Measurements from ENCODE around the gene INHBE.
"Not testable (repeated sequence)": the region's sequence is repeated elsewhere in the genome, so short reads cannot be mapped to it uniquely, and the experiment has no call there.

Gene INHBE

GRCh38 chr12:57498132-57498502 lies 43.0 kb downstream of the INHBE start:
- peak in 1 of 2 experiments; percentile 41 for DNase-seq

GRCh38 chr12:57498571-57498970 lies 43.5 kb downstream of the INHBE start:
- no peak for DNase-seq

GRCh38 chr12:57500213-57500612 lies 45.1 kb downstream of the INHBE start:
- no peak for DNase-seq

DNA sequence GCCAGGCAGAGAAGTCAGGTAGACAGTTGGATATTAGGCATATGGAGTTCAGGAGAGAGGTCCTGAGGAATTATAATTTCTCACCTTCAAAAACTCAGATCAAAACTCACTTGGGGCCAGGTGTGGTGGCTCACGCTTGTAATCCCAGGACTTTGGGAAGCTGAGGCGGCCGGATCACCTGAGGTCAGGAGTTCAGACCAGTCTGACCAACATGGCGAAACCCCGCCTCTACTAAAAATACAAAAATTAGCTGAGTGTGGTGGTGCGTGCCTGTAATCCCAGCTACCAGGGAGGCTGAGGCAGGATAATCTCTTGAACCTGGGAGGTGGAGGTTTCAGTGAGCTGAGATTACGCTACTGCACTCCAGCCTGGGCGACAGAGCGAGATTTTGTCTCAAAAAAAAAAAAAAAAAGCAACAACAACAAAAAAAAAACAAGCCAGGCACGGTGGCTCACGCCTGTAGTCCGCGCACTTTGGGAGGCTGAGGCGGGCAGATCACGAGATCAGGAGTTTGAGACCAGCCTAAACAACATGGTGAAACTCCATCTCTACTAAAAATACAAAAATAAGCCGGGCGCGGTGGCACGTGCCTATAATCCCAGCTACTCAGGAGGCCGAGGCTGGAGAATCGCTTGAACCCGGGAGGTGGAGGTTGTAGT lies 47.3 kb downstream of the INHBE start:
- DNase-seq: not testable (repeated sequence)

DNA sequence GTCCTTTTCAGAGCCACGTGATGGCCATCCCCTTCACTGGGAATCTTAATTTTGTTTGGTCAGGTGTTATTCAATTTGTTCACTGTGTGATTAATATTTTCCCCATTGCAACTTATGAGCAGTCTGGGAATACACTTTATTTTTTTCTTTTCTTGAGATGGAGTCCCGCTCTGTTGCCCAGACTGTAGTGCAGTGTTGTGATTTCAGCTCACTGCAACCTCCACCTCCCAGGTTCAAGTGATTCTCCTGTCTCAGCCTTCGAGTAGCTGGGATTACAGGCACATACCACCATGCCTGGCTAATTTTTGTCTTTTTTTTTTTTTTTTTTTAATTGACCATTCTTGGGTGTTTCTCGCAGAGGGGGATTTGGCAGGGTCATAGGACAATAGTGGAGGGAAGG lies 51.4 kb downstream of the INHBE start:
- not testable (repeated sequence) for DNase-seq

All from NCI-H526 (cell line).